GM12865 (cell line): ENCODE data around the gene TIAL1.

ENCODE experiments used
- DNase-seq: peaks from one replicate; pipeline ENCODE4 v3.0.0; 2010; ENCODE audit warnings: low read depth
- H3K4me3 ChIP-seq: 2 replicates; pipeline ENCODE4 v1.5.1; 2011; ENCODE audit warnings: mild to moderate bottlenecking, low read depth, low read length, control low read depth
- TF ChIP-seq, protein P1 (sequence below): IDR thresholded peaks from 2 replicates; pipeline ENCODE4 v1.5.1; 2011; ENCODE audit warnings: low read length, control low read depth, low read depth, inconsistent platforms; ENCODE audit not compliant: insufficient read depth; ENCODE audit errors: missing control alignments

The TIAL1 gene

DNA sequence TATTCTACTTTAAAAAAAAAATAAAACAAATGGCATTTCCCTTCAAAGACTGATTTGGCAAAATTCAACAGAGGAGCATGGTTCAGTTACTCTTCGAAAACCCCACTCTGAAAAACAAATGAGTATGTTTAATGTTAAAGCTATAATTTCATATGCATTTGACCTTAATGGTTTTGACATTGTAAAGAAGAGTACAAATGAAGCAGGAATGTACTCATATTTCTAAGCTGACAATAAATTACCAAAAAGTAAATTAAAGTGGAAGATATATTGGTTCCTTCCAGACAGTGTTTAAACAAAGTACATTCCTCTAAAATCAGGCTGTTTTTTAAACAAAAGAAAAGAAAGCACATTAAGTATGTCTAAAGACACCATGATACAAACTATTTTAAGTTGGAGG lies 70.6 kb downstream of the TIAL1 start:
- H3K4me3 ChIP-seq = no peak overlapping the region
- TF ChIP-seq, protein P1, sequence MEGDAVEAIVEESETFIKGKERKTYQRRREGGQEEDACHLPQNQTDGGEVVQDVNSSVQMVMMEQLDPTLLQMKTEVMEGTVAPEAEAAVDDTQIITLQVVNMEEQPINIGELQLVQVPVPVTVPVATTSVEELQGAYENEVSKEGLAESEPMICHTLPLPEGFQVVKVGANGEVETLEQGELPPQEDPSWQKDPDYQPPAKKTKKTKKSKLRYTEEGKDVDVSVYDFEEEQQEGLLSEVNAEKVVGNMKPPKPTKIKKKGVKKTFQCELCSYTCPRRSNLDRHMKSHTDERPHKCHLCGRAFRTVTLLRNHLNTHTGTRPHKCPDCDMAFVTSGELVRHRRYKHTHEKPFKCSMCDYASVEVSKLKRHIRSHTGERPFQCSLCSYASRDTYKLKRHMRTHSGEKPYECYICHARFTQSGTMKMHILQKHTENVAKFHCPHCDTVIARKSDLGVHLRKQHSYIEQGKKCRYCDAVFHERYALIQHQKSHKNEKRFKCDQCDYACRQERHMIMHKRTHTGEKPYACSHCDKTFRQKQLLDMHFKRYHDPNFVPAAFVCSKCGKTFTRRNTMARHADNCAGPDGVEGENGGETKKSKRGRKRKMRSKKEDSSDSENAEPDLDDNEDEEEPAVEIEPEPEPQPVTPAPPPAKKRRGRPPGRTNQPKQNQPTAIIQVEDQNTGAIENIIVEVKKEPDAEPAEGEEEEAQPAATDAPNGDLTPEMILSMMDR = no peak
- no peak for DNase-seq

DNA sequence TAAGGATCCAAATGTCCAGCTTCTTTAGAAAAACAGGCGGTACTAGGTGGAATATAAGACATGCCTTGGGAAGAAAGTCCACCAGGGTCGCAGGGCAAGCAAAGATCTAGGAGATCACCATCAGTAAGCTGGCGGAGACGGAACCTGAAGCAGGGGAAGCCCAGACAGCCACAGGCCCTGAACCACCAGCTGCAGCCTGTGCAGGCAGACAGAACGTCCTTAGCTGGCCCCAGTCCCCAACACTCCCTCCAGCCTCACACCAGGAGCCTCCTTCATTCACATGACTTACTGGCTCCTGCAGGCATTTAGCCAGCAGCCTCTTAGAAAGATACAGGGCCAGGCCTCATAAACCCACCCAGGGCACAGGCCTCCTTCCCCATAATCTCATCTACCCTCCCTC lies 71.6 kb downstream of the TIAL1 start:
- DNase-seq = no peak
- no peak overlapping the region for H3K4me3 ChIP-seq
- TF ChIP-seq, protein P1 = no peak

DNA sequence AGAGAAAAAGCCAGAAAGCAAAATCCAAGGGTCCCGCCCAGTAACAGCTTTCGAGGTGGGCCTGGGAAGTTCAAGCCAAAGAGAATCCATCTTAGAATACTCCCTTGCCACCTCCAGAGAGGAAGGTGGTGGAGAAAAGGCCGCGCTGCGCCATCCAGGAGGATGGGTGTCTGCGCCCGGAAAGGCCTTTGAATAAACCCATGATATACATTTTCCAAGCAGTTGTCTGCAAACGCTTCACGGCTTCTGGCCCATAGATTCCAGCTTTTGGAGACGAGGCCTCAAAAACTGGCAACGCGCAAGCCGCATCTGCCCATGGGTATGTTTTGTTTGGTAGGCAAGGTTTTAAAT lies 72.1 kb downstream of the TIAL1 start:
- no peak for DNase-seq
- no peak overlapping the region for H3K4me3 ChIP-seq
- TF ChIP-seq, protein P1 = no peak

DNA sequence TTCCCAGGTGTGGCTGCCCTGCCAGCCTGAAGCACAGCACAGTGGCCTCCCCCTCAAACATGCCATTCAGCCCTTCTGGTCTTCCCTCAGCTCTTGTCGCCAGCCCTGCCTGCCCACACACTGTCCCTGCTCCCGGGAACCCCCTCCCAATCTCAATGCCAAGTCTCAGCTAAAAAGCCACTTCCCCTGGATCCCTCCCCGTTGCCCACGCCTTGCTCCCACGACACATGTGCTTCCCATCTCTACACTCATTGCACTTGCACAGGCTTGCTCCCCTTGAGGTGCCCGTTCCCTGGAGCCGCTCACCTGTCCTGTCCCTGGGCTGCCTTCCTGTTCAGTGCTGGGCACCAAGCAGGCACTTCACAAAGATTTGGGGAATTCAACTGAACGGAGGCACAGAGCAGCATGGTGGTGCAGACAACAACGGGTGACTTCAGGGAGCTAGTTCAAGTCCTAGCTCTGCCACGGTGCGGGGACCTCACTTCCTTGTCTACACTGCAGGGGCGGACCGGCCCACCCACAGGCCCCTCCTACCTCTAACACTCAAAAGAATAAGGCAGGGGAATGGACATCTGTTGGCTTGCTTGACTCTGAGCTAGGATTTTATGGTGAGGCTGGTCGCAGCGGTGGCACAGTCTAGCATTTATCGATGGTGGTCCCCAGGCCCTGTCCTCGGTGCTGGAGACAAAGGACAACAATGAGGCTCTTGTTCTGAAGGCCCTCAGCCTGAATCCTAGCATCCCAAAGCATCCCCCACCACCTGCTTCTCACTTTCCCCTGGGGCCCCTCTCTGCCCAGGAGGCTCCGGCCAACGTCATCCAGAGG lies 72.7 kb downstream of the TIAL1 start:
- no peak for DNase-seq
- no peak overlapping the region for H3K4me3 ChIP-seq
- TF ChIP-seq, protein P1 = no peak
